DND-41 (cell line): ENCODE measurements around the gene PRRC1.

Experiments used
- ATAC-seq: fragments of 200-7000 bp; cut with Tn5 transposase; 3 replicates; pipeline ENCODE4 v1.9.1; 2021; ENCODE audit warnings: low read depth; ENCODE audit not compliant: insufficient read depth
- DNase-seq: peaks from one replicate; pipeline ENCODE4 v3.0.0-alpha.2; 2020
- H2AFZ ChIP-seq: 2 replicates; pipeline ENCODE4 v1.6.0; 2012; ENCODE audit warnings: low read depth, low read length
- H3K27ac ChIP-seq: 2 replicates; pipeline ENCODE4 v1.5.1; 2012; ENCODE audit warnings: low read length, inconsistent platforms
- H3K27me3 ChIP-seq: fragments of 200-600 bp; sonication (generic); 2 replicates; pipeline ENCODE4 v1.6.0; 2012; ENCODE audit warnings: low read length, mild to moderate bottlenecking, inconsistent platforms; ENCODE audit not compliant: insufficient read depth, poor library complexity
- H3K36me3 ChIP-seq: 2 replicates; pipeline ENCODE4 v1.5.1; 2012; ENCODE audit warnings: low read length, inconsistent platforms; ENCODE audit not compliant: insufficient read depth
- H3K4me1 ChIP-seq: 2 replicates; pipeline ENCODE4 v1.5.1; 2012; ENCODE audit warnings: mild to moderate bottlenecking, low read length; ENCODE audit not compliant: insufficient read depth
- H3K4me2 ChIP-seq: 2 replicates; pipeline ENCODE4 v1.6.0; 2012; ENCODE audit warnings: mild to moderate bottlenecking, moderate library complexity, low read length, inconsistent platforms; ENCODE audit not compliant: insufficient read depth
- H3K4me3 ChIP-seq, 2 experiments: fragments of 200-600 bp in 1 of 2; shearing (Covaris generic) in 1 of 2; 2 replicates each; pipeline ENCODE4 v1.5.1; 2012 to 2016; ENCODE audit warnings: inconsistent platforms in 2 of 2, low read length in 2 of 2, mild to moderate bottlenecking in 2 of 2, low read depth in 1 of 2, moderate library complexity in 1 of 2
- H3K79me2 ChIP-seq: 2 replicates; pipeline ENCODE4 v1.6.0; 2012; ENCODE audit warnings: low read length, inconsistent platforms; ENCODE audit not compliant: insufficient read depth
- H3K9ac ChIP-seq: 2 replicates; pipeline ENCODE4 v1.6.0; 2012; ENCODE audit warnings: low read depth, mild to moderate bottlenecking, inconsistent platforms, low read length, moderate library complexity
- H3K9me3 ChIP-seq: 2 replicates; pipeline ENCODE4 v1.5.1; 2012; ENCODE audit warnings: low read length, moderate library complexity, mild to moderate bottlenecking, inconsistent platforms; ENCODE audit not compliant: insufficient read depth, severe bottlenecking
- H4K20me1 ChIP-seq: 2 replicates; pipeline ENCODE4 v1.6.0; 2012; ENCODE audit warnings: low read length; ENCODE audit not compliant: insufficient read depth
- EZH2 ChIP-seq: IDR thresholded peaks from 3 replicates; pipeline ENCODE4 v1.6.1; 2012; ENCODE audit warnings: borderline replicate concordance, low read depth, mild to moderate bottlenecking, moderate library complexity, low read length, inconsistent platforms; ENCODE audit not compliant: severe bottlenecking
- TF ChIP-seq, protein P1 (sequence below): IDR thresholded peaks from 2 replicates; pipeline ENCODE4 v1.5.1; 2012; ENCODE audit warnings: borderline replicate concordance, low read length, moderate library complexity, mild to moderate bottlenecking; ENCODE audit not compliant: poor library complexity, severe bottlenecking; ENCODE audit errors: extremely low read depth

The PRRC1 gene

GRCh38 chr5:127602481-127602880, 85.0 kb downstream of the PRRC1 start:
- no peak overlapping the region for H3K9ac ChIP-seq
- no peak overlapping the region for H2AFZ ChIP-seq
- H3K4me3 ChIP-seq, result no peak overlapping the region
- H3K4me1 ChIP-seq, result no peaks in the 10 kb centered on the region
- H4K20me1 ChIP-seq, result no peaks in the 10 kb centered on the region
- TF ChIP-seq EZH2, result no peak
- TF ChIP-seq, protein P1, sequence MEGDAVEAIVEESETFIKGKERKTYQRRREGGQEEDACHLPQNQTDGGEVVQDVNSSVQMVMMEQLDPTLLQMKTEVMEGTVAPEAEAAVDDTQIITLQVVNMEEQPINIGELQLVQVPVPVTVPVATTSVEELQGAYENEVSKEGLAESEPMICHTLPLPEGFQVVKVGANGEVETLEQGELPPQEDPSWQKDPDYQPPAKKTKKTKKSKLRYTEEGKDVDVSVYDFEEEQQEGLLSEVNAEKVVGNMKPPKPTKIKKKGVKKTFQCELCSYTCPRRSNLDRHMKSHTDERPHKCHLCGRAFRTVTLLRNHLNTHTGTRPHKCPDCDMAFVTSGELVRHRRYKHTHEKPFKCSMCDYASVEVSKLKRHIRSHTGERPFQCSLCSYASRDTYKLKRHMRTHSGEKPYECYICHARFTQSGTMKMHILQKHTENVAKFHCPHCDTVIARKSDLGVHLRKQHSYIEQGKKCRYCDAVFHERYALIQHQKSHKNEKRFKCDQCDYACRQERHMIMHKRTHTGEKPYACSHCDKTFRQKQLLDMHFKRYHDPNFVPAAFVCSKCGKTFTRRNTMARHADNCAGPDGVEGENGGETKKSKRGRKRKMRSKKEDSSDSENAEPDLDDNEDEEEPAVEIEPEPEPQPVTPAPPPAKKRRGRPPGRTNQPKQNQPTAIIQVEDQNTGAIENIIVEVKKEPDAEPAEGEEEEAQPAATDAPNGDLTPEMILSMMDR, result no peak
- H3K36me3 ChIP-seq, result no peaks in the 10 kb centered on the region
- no peak overlapping the region for H3K27ac ChIP-seq
- H3K79me2 ChIP-seq, result no peaks in the 10 kb centered on the region
- no peaks in the 10 kb centered on the region for H3K9me3 ChIP-seq
- ATAC-seq, result no peak; the same call in 2 of the 3 replicates
- H3K27me3 ChIP-seq, result peaks cover 3% of the 10 kb centered on the region
- H3K4me2 ChIP-seq, result no peak overlapping the region
- DNase-seq, result no peak

- Histone ChIP-seq H3K4me3 (no peak overlapping the region), H3K27me3 (peaks cover 3% of the 10 kb centered on the region), H3K79me2 (no peaks in the 10 kb centered on the region), H4K20me1 (no peaks in the 10 kb centered on the region), H3K9me3 (no peaks in the 10 kb centered on the region), H3K9ac (no peak overlapping the region), H3K27ac (no peak overlapping the region), H3K4me1 (no peaks in the 10 kb centered on the region), H3K36me3 (no peaks in the 10 kb centered on the region), H2AFZ (no peak overlapping the region), H3K4me2 (no peak overlapping the region)
- TF ChIP-seq, protein P1, result no peak
- no peak for TF ChIP-seq EZH2
- DNase-seq (no peak), ATAC-seq (no peak)
Observed at GRCh38 chr5:127602896-127603844, 85.7 kb downstream of the PRRC1 start.
